NCI-H69 (cell line): ENCODE data around the gene IMMP2L.
"Not testable (repeated sequence)": the region's sequence is repeated elsewhere in the genome, so short reads cannot be mapped to it uniquely, and the experiment has no call there.

ENCODE experiments used
- DNase-seq: peaks from one replicate; lab custom pipeline; 2025; lab: John Stamatoyannopoulos, UW

The IMMP2L gene

DNA sequence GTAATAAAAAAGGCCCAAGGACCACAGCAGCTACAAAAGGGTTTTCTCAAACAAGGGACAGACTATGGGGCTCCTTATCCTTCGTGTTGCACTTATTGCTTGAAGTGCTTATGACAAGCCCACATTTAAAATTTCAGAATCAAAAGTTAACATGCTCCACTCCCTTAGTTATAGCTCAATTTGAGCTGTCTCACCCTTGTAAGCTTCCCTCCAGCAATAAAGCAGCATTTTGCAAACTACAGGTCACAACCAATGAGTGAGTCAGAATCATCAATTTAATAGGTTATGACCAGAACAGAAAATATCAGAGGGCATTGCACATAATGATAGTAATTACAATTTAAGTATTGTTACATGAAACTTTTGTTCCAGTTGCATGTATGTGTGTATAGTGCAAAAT, 53.0 kb downstream of the IMMP2L start:
- DNase-seq: peak; percentile 46

- no peak for DNase-seq
These were observed 53.9 kb downstream of the IMMP2L start for GRCh38 chr7:111508387-111508786.

DNA sequence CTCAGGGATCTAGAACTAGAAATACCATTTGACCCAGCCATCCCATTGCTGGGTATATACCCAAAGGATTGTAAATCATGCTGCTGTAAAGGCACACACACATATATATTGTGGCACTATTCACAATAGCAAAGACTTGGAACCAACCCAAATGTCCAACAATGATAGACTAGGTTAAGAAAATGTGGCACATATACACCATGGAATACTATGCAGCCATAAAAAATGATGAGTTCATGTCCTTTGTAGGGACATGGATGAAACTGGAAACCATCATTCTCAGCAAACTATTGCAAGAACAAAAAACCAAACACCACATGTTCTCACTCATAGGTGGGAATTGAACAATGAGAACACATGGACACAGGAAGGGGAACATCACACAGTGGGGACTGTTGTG, 56.9 kb downstream of the IMMP2L start:
- not testable (repeated sequence) for DNase-seq

DNA sequence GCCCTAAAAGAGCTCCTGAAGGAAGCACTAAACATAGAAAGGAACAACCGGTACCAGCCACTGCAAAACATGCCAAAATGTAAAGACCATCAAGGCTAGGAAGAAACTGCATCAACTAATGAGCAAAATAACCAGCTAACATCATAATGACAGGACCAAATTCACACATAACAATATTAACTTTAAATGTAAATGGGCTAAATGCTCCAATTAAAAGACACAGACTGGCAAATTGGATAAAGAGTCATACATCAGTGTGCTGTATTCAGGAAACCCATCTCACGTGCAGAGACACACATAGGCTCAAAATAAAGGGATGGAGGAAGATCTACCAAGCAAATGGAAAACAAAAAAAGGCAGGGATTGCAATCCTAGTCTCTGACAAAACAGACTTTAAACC, 60.5 kb downstream of the IMMP2L start:
- DNase-seq: not testable (repeated sequence)

GRCh38 chr7:111499027-111499426, 63.3 kb downstream of the IMMP2L start:
- DNase-seq: no peak

GRCh38 chr7:111498391-111499007, 63.8 kb downstream of the IMMP2L start:
- no peak for DNase-seq

DNA sequence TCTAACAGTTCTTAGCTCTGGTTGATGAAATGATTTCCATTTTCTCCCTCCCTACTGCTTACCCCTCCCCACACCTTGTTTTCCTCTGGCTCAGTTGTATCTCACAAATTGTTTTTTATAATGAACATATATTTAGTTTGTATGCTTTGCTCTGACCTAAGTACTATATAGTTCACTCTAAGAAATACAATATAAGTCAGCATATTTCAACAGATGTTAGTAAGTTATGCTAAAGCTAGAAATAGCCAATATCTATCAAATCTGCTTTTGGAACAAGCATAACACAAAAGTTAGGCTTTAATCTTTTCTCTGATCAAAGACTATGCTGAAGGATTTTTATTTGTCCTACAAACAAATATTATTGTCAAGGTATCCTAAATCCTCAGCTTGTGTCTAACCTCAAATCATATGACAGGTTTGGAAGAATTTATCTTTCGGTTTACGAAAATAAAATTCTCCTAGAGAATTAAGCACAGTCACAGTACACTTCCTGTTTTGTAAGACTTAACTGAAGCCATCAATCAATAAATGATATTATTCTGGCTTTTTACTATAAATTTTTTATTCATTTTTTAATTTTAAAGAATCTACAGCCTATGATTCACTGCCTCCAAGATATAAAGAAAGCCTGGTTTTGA, 67.0 kb downstream of the IMMP2L start:
- no peak for DNase-seq

DNA sequence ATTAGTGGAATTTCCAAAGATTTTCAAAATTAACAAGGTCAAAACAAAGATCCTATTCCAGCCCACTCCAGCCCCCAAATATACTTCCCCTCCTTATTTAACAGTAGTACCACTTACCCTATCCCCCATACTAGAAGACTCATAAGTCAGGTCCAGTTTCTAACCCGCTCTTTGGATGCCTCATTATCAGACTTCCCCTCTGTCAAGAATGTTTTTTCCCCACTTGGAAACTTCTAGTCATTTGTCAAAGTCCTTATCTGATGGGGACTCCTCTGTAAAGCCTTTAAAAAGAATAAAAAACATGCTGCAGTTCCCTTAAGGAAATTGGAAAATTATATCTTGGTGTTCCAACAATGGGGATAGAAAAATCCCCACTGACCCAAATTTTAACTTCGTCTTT, 70.1 kb downstream of the IMMP2L start:
- DNase-seq: no peak

DNA sequence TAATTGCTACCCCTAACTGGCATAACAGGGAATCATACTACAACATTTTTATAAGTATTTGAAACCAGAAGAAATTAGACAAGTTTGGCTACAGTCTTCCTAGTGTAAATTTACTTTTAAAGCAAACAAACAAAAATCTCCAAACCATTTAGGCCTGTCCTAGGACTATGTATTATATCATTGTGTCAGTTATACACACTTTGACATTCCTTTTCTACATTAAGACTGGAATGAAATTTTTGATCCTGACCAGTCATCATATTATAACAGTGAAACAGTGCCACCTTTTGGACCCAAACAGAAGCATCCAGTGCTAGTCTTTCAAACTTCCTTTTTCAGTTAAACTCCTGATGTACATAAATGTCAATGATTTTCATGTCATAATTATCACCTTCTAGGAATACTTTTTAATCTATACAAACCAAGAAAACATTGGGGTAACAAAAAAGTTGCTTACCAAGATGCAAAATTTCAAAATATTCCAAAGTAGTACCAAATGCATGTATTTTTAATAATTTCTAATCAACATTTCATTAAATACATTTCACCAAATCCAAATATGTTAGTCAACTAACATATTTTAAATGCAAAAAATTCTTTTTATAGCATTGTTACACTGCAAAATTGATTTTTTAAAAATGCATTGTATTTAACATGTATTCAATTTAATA, 75.7 kb downstream of the IMMP2L start:
- DNase-seq: peak; percentile 83

GRCh38 chr7:111485701-111486380, 76.5 kb downstream of the IMMP2L start:
- no peak for DNase-seq

DNA sequence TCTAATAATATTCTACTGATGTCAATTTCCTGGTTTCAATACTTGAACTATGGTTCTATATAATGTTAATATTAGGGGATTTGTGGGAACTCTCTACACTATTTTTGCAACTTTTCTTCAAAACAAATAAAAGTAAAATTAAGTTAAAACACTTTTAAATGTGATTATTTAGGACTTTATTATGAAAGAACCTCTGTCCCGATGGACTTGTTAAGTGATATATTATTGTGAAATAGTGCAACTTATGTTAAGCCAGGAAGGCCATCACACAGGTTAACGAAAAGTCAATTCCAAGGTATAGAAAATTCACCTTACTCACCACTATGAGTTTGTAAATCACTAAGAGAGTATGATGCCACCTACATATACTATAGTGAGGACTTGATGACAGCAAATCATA, 79.2 kb downstream of the IMMP2L start:
- no peak for DNase-seq

- DNase-seq: no peak
These were observed 84.6 kb downstream of the IMMP2L start for GRCh38 chr7:111477462-111478225.

- no peak for DNase-seq
These were observed 85.6 kb downstream of the IMMP2L start for GRCh38 chr7:111476586-111477293.

DNA sequence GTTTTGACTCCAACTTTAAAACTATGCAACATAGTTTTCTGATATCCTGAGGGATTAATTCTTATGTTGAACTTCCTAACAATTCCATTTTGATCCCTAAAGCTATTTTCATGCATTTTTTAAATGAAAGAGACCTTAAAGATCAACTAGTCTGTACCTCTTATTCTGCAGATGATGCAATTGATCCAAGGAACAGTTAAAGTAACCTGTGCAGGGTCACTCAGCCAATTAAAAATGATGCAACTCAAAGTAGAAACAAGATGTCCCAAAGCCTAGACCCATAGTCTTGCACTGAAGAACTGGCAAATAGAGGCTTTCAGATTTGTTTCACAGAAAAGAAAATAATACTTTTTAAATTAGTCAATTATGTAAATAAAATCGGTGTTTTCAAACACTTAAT, 86.3 kb downstream of the IMMP2L start:
- DNase-seq: peak; percentile 11

DNA sequence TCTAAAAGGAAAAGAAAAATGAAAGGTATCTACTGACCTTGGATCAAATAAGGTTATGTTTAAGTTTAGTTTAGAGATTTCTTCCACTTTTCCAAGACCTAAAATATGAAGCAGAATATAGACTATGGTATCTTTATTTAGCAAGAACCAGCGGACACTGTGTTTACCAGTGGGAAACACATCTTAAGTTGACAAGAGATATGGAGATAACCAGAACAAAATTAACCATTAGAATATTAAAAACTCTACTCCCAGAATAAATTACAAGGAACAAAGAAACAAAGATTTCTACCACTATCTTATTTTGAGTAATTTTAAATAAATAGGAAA, 86.9 kb downstream of the IMMP2L start:
- DNase-seq: no peak

DNA sequence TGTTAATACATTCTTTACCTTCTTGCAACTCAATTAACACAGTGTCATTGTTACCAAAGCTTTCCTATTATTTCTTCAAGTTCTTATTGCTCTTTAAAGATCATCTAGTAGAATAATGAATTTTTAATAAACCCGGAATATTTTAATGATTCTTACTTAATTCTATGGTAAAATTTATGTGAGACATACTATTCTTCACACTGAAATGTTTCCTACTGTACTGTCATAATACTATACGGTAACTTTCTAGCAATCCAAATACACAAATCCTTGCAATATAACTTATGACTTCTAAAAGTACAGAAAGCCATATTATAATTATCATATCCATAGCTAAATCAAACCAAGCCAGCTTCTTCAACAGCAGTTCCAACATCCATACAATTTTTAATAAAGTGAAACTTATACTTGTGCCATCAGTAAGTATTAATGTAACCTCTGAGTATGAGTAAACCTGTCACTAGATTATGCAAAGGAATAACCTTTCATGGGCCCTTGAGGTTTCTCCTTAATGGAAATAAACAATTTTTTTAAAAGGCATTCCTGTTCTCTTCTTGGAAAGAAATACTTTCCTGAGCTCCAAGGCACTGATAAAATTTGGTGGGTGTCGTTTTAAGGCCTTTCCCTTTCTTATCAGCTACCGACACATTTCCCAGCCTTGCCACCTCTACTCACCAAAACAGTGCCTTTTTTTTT, 87.4 kb downstream of the IMMP2L start:
- DNase-seq: no peak

- no peak for DNase-seq
These were observed 88.7 kb downstream of the IMMP2L start for GRCh38 chr7:111473449-111474198.

DNA sequence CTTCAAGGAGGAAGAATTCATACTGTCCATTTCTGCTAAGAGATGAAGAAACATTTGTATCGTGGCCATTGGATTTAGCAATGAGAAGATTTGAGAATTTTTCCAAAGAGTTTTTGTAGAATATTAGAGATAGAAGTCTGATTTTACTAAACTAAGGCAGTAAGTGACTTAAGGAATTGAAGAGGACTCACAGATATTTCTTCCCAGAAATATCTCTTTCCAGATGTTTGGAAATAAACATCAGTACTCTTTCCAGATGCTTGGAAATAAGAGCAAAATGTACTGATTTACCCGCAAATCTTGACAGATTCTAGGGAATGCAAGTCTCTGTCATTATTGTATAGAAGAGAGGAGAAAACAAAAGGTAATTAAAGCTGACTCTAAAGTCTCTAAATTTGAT, 91.3 kb downstream of the IMMP2L start:
- no peak for DNase-seq

DNA sequence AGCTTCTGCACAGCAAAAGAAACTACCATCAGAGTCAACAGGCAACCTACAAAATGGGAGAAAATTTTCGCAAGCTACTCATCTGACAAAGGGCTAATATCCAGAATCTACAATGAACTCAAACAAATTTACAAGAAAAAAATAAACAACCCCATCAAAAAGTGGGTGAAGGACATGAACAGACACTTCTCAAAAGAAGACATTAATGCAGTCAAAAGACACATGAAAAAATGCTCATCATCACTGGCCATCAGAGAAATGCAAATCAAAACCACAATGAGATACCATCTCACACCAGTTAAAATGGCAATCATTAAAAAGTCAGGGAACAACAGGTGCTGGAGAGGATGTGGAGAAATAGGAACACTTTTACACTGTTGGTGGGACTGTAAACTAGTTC, 92.4 kb downstream of the IMMP2L start:
- not testable (repeated sequence) for DNase-seq

DNA sequence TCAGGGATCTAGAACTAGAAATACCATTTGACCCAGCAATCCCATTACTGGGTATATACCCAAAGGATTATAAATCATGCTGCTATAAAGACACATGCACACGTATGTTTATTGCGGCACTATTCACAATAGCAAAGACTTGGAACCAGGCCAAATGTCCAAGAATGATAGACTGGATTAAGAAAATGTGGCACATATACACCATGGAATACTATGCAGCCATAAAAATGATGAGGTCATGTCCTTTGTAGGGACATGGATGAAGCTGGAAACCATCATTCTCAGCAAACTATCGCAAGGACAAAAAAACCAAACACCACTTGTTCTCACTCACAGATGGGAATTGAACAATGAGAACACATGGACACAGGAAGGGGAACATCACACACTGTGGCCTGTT, 96.5 kb downstream of the IMMP2L start:
- not testable (repeated sequence) for DNase-seq
